Nephron progenitor cell (in vitro differentiated cells): ENCODE data around the gene CEP68.

Experiments
- DNase-seq: peaks from one replicate; pipeline ENCODE4 v3.0.0; 2021
- H3K27ac Mint-ChIP-seq: 2 replicates; pipeline ENCODE4 v1.8.0; 2021; ENCODE audit warnings: mild to moderate bottlenecking, moderate library complexity, mixed read lengths
- H3K27me3 Mint-ChIP-seq: 2 replicates; pipeline ENCODE4 v1.8.0; 2021; ENCODE audit warnings: mild to moderate bottlenecking, low read depth, mixed read lengths; ENCODE audit not compliant: poor library complexity
- H3K36me3 Mint-ChIP-seq: 2 replicates; pipeline ENCODE4 v1.8.0; 2021; ENCODE audit warnings: low read depth, mixed read lengths
- H3K4me1 Mint-ChIP-seq: 2 replicates; pipeline ENCODE4 v1.8.0; 2021; ENCODE audit warnings: mixed read lengths
- H3K4me3 Mint-ChIP-seq: 2 replicates; pipeline ENCODE4 v1.8.0; 2021; ENCODE audit warnings: mild to moderate bottlenecking, moderate library complexity, mixed read lengths
- H3K9me3 Mint-ChIP-seq: 2 replicates; pipeline ENCODE4 v1.8.0; 2021; ENCODE audit warnings: mild to moderate bottlenecking, moderate library complexity, mixed read lengths
- CTCF ChIP-seq: fragments of 200-600 bp; sonication (generic); IDR thresholded peaks from 2 replicates; pipeline ENCODE4 v1.5.0; 2021; ENCODE audit warnings: antibody characterized with exemption

The CEP68 gene

GRCh38 chr2:65056215-65057053 lies at the start of gene CEP68:
Gene CEP68, plus strand, starts transcription at chr2:65056416. Its CDS starts 13,029 bp downstream, at chr2:65069445.
- Mint-ChIP-seq H3K27ac (peak within 1 kb of the TSS; percentile 75), H3K36me3 (peaks cover 8% of the 10 kb centered on the region), H3K4me1 (peaks cover 58% of the 10 kb centered on the region), H3K4me3 (peak within 1 kb of the TSS; percentile 95), H3K9me3 (peaks cover 6% of the 10 kb centered on the region), H3K27me3 (peaks cover 14% of the 10 kb centered on the region)
- DNase-seq = peak; percentile 97
- no peak for TF ChIP-seq CTCF

- H3K27ac Mint-ChIP-seq = no peak overlapping the region
- no peak overlapping the region for H3K4me3 Mint-ChIP-seq
- no peak for DNase-seq
- H3K36me3 Mint-ChIP-seq = peaks cover 18% of the 10 kb centered on the region
- H3K4me1 Mint-ChIP-seq = peaks cover 4% of the 10 kb centered on the region
- H3K27me3 Mint-ChIP-seq = no peaks in the 10 kb centered on the region
- no peak for TF ChIP-seq CTCF
- H3K9me3 Mint-ChIP-seq = no peaks in the 10 kb centered on the region
Observed at GRCh38 chr2:65013776-65014175, 42.4 kb upstream of the CEP68 start.

GRCh38 chr2:65015731-65016130 lies 40.5 kb upstream of the CEP68 start:
- no peaks in the 10 kb centered on the region for H3K27me3 Mint-ChIP-seq
- no peak for TF ChIP-seq CTCF
- peaks cover 4% of the 10 kb centered on the region for H3K4me1 Mint-ChIP-seq
- no peak overlapping the region for H3K27ac Mint-ChIP-seq
- no peaks in the 10 kb centered on the region for H3K9me3 Mint-ChIP-seq
- H3K4me3 Mint-ChIP-seq = no peak overlapping the region
- DNase-seq = no peak
- peaks cover 18% of the 10 kb centered on the region for H3K36me3 Mint-ChIP-seq

- Mint-ChIP-seq H3K9me3 (no peaks in the 10 kb centered on the region), H3K36me3 (peaks cover 18% of the 10 kb centered on the region), H3K27me3 (no peaks in the 10 kb centered on the region), H3K27ac (peak overlapping the region; percentile 90), H3K4me1 (peaks cover 4% of the 10 kb centered on the region), H3K4me3 (no peak overlapping the region)
- DNase-seq = no peak
- TF ChIP-seq CTCF = no peak
Observed at GRCh38 chr2:65016789-65017188, 39.4 kb upstream of the CEP68 start.

- peaks cover 4% of the 10 kb centered on the region for H3K4me1 Mint-ChIP-seq
- H3K27me3 Mint-ChIP-seq = no peaks in the 10 kb centered on the region
- no peak overlapping the region for H3K4me3 Mint-ChIP-seq
- no peak overlapping the region for H3K27ac Mint-ChIP-seq
- no peak for DNase-seq
- no peaks in the 10 kb centered on the region for H3K9me3 Mint-ChIP-seq
- TF ChIP-seq CTCF = no peak
- H3K36me3 Mint-ChIP-seq = peaks cover 18% of the 10 kb centered on the region
Observed at GRCh38 chr2:65017335-65017734, 38.9 kb upstream of the CEP68 start.

GRCh38 chr2:65018141-65018582 lies 38.1 kb upstream of the CEP68 start:
- Mint-ChIP-seq H3K27ac (no peak overlapping the region), H3K9me3 (no peaks in the 10 kb centered on the region), H3K36me3 (peaks cover 14% of the 10 kb centered on the region), H3K4me3 (no peak overlapping the region), H3K27me3 (no peaks in the 10 kb centered on the region), H3K4me1 (peaks cover 4% of the 10 kb centered on the region)
- DNase-seq = no peak
- TF ChIP-seq CTCF = no peak
